Panc1 (cell line): ENCODE results near the gene PSMD8. TPM values are rescaled to one million over a fixed set of nuclear protein-coding genes. Genes with fewer than 3 reads are reported as not detected.

Experiments
- ATAC-seq: fragments of 200-7000 bp; cut with Tn5 transposase; 2 replicates; pipeline ENCODE4 v1.9.1; 2020; ENCODE audit warnings: mild to moderate bottlenecking, moderate library complexity
- BruUV-seq: library from RNA; stranded (reverse); fragments of 400-500 nt; replicated peaks from 2 replicates; lab custom pipeline; 2021; lab: Mats Ljungman, UMichigan
- CTCF ChIA-PET: fragments of 300-600 bp; sonication (Branson Sonifier 250); formaldehyde crosslinking; loops from one replicate; lab custom pipeline; 2022; ENCODE audit warnings: antibody characterized with exemption; lab: Charles Lee
- POLR2A ChIA-PET: fragments of 300-600 bp; sonication (Branson Sonifier 250); formaldehyde crosslinking; loops from one replicate; lab custom pipeline; 2022; ENCODE audit warnings: antibody characterized with exemption; lab: Charles Lee
- DNase-seq: peaks from one replicate; pipeline ENCODE4 v3.0.0-alpha.2; 2010; ENCODE audit warnings: low read depth, low spot score
- H3K27ac ChIP-seq: 2 replicates; pipeline ENCODE4 v1.5.1; 2011; ENCODE audit warnings: mild to moderate bottlenecking, low read length, inconsistent platforms
- H3K27me3 ChIP-seq: fragments of 200-500 bp; sonication (Bioruptor generic); 2 replicates; pipeline ENCODE4 v1.6.0; 2014; ENCODE audit warnings: low read length, inconsistent platforms; ENCODE audit not compliant: control insufficient read depth, insufficient read depth
- H3K36me3 ChIP-seq: fragments of 200-500 bp; sonication (Bioruptor generic); 2 replicates; pipeline ENCODE4 v1.5.1; 2014; ENCODE audit warnings: inconsistent platforms, mild to moderate bottlenecking, low read length, moderate library complexity; ENCODE audit not compliant: control insufficient read depth, insufficient read depth
- H3K4me1 ChIP-seq: 2 replicates; pipeline ENCODE4 v1.5.1; 2011; ENCODE audit warnings: inconsistent platforms, mild to moderate bottlenecking, low read length, moderate library complexity; ENCODE audit not compliant: control insufficient read depth, insufficient read depth
- H3K4me3 ChIP-seq, 2 experiments: 2 replicates each; pipeline ENCODE4 v1.5.1; 2011 to 2012; ENCODE audit warnings: low read depth in 2 of 2, low read length in 2 of 2, mild to moderate bottlenecking in 2 of 2, inconsistent platforms in 1 of 2, moderate library complexity in 1 of 2
- H3K9me3 ChIP-seq: fragments of 200-500 bp; sonication (Bioruptor generic); 2 replicates; pipeline ENCODE4 v1.5.1; 2014; ENCODE audit warnings: low read depth, mild to moderate bottlenecking, inconsistent platforms, low read length, moderate library complexity; ENCODE audit not compliant: control insufficient read depth, insufficient read depth
- POLR2AphosphoS5 ChIP-seq: IDR thresholded peaks from 2 replicates; pipeline ENCODE4 v1.6.1; 2012; ENCODE audit warnings: mild to moderate bottlenecking, low read depth, low read length, moderate library complexity
- SIN3A ChIP-seq: IDR thresholded peaks from 2 replicates; pipeline ENCODE4 v1.6.1; 2012; ENCODE audit warnings: low read depth, mild to moderate bottlenecking, low read length, moderate library complexity, borderline replicate concordance; ENCODE audit not compliant: insufficient read depth
- TCF7L2 ChIP-seq: IDR thresholded peaks from 2 replicates; pipeline ENCODE4 v1.6.1; 2011; ENCODE audit warnings: mild to moderate bottlenecking, low read depth, low read length, inconsistent platforms
- in situ Hi-C: cut with HindIII; loops from 2 replicates; pipeline ENCODE4 v1.10.0; 2016; ENCODE audit warnings: low sequenced_read_pairs, low pct_unique_long_range_greater_than_20kb
- intact Hi-C: fragments of 100-400 bp; cut with micrococcal nuclease; formaldehyde crosslinking; loops from one replicate; pipeline ENCODE4 v1.10.0; 2022; ENCODE audit not compliant: unreplicated experiment
- total RNA-seq: library from RNA; stranded (reverse); gene quantifications from one replicate; pipeline ENCODE4 v1.2.1, GENCODE V29; 2021; ENCODE audit not compliant: unreplicated experiment
- TF ChIP-seq, protein P1 (sequence below): fragments of 450-650 bp; IDR thresholded peaks from 2 replicates; pipeline ENCODE4 v1.5.1; 2017; ENCODE audit warnings: mild to moderate bottlenecking
- TF ChIP-seq, protein P2 (sequence below), 2 experiments: IDR thresholded peaks; 2 replicates each; pipeline ENCODE4 v1.6.1; 2011 to 2012; ENCODE audit warnings: low read depth in 2 of 2, control low read depth in 1 of 2, low read length in 1 of 2, mild to moderate bottlenecking in 1 of 2, moderate library complexity in 1 of 2; ENCODE audit not compliant: insufficient read depth in 1 of 2

Gene PSMD8
- total RNA-seq, 1 experiment from 2014 or later: 388 TPM

DNA sequence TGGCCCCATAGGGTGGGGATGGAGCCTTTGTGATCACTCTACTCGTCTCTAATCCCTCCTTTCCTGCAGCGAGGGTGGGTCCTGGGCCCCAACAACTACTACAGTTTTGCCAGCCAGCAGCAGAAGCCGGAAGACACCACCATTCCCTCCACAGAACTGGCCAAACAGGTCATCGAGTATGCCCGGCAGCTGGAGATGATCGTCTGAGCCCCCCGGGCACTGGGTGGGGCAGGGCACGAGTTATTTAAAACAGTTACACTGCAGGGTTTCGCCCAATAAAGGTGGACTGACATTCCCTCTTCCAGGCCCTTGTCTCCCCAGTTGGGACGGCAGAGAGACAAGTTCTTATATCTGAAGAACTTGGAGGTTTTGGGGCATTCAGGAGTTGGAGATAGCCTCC is 8.8 kb downstream of the PSMD8 start:
- ChIA-PET CTCF (no interaction called here), POLR2A (no interaction called here)
- Histone ChIP-seq H3K9me3 (no peaks in the 10 kb centered on the region), H3K4me3 (no peak overlapping the region), H3K4me1 (peaks cover 4% of the 10 kb centered on the region; the same call in 1 of the 2 replicates), H3K27ac (no peak overlapping the region), H3K27me3 (no peaks in the 10 kb centered on the region), H3K36me3 (peaks cover 18% of the 10 kb centered on the region)
- in situ Hi-C loops: no loop called here
- intact Hi-C loops: no loop called here
- DNase-seq: no peak
- TF ChIP-seq TCF7L2: no peak
- TF ChIP-seq SIN3A: no peak
- TF ChIP-seq, protein P1, sequence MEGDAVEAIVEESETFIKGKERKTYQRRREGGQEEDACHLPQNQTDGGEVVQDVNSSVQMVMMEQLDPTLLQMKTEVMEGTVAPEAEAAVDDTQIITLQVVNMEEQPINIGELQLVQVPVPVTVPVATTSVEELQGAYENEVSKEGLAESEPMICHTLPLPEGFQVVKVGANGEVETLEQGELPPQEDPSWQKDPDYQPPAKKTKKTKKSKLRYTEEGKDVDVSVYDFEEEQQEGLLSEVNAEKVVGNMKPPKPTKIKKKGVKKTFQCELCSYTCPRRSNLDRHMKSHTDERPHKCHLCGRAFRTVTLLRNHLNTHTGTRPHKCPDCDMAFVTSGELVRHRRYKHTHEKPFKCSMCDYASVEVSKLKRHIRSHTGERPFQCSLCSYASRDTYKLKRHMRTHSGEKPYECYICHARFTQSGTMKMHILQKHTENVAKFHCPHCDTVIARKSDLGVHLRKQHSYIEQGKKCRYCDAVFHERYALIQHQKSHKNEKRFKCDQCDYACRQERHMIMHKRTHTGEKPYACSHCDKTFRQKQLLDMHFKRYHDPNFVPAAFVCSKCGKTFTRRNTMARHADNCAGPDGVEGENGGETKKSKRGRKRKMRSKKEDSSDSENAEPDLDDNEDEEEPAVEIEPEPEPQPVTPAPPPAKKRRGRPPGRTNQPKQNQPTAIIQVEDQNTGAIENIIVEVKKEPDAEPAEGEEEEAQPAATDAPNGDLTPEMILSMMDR: no peak
- TF ChIP-seq, protein P2, sequence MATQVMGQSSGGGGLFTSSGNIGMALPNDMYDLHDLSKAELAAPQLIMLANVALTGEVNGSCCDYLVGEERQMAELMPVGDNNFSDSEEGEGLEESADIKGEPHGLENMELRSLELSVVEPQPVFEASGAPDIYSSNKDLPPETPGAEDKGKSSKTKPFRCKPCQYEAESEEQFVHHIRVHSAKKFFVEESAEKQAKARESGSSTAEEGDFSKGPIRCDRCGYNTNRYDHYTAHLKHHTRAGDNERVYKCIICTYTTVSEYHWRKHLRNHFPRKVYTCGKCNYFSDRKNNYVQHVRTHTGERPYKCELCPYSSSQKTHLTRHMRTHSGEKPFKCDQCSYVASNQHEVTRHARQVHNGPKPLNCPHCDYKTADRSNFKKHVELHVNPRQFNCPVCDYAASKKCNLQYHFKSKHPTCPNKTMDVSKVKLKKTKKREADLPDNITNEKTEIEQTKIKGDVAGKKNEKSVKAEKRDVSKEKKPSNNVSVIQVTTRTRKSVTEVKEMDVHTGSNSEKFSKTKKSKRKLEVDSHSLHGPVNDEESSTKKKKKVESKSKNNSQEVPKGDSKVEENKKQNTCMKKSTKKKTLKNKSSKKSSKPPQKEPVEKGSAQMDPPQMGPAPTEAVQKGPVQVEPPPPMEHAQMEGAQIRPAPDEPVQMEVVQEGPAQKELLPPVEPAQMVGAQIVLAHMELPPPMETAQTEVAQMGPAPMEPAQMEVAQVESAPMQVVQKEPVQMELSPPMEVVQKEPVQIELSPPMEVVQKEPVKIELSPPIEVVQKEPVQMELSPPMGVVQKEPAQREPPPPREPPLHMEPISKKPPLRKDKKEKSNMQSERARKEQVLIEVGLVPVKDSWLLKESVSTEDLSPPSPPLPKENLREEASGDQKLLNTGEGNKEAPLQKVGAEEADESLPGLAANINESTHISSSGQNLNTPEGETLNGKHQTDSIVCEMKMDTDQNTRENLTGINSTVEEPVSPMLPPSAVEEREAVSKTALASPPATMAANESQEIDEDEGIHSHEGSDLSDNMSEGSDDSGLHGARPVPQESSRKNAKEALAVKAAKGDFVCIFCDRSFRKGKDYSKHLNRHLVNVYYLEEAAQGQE (IDR thresholded peaks at IDR 0.05; ENCODE audit: insufficient read depth in 1 of 2, low read depth in 2 of 2, low read length in 1 of 2): no peak
- TF ChIP-seq POLR2AphosphoS5: no peak
- BruUV-seq: TSS peak; percentile 56
- no peak for ATAC-seq

DNA sequence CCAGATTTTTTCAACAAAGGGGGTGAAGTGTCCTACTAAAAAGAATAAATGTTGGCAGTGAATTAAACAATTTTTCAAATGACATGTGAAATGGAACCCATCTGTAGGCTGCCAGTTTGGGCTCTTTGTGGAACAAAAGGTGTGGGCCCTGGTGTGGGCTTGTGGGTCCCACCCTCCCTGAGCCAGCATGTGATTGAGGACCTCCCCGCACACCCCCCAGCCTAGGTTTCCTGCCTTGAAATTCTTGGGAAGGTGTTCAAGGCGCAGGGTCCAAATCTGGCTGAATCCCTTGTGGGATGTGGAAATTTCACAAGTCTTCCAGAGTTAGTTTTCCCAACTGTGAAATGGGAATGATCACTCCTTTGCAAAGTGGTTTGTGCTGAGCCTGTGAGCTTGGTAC is 9.4 kb downstream of the PSMD8 start:
- TF ChIP-seq, protein P1: no peak
- no peak for TF ChIP-seq POLR2AphosphoS5
- TF ChIP-seq TCF7L2: no peak
- in situ Hi-C loops: no loop called here
- intact Hi-C loops: no loop called here
- Histone ChIP-seq H3K36me3 (peaks cover 18% of the 10 kb centered on the region), H3K4me3 (no peak overlapping the region), H3K27ac (no peak overlapping the region), H3K9me3 (no peaks in the 10 kb centered on the region), H3K4me1 (peaks cover 4% of the 10 kb centered on the region), H3K27me3 (no peaks in the 10 kb centered on the region)
- no TSS peak for BruUV-seq
- POLR2A ChIA-PET: interaction anchor here (1.4 kb wide), 1 partner anchor 10 kb away, joined by 5 read pairs; the partner anchor contains the start of gene PSMD8
- CTCF ChIA-PET: interaction anchor here (0.6 kb wide), 1 partner anchor 138 kb away, joined by 6 read pairs; no protein-coding TSS in a partner anchor
- ATAC-seq (no peak), DNase-seq (no peak)
